Left lung (tissue), 10 donors: Measurements from ENCODE around the gene MRPS34. TPM values are rescaled to one million over a fixed set of nuclear protein-coding genes. Genes with fewer than 3 reads are reported as not detected.

Source experiments
- ATAC-seq: fragments of 200-7000 bp; cut with Tn5 transposase; one replicate; pipeline ENCODE4 v1.9.1; 2020; ENCODE audit warnings: moderate library complexity
- DNase-seq, 4 donors: peaks; one replicate each; pipeline ENCODE4 v3.0.0-alpha.2; 2013 to 2020
- H3K27ac ChIP-seq, 2 donors: fragments of 200-600 bp; sonication (generic) in 1 of 2; one replicate each; pipeline versions ENCODE4 v1.5.0 to v1.8.0; 2020 to 2021
- H3K27me3 ChIP-seq, 2 donors: fragments of 200-600 bp; sonication (generic) in 1 of 2; one replicate each; pipeline versions ENCODE4 v1.5.0 to v1.8.0; 2020 to 2021
- H3K36me3 ChIP-seq, 2 donors: fragments of 200-600 bp; sonication (generic) in 1 of 2; one replicate each; pipeline versions ENCODE4 v1.5.0 to v1.8.0; 2020 to 2021
- H3K4me1 ChIP-seq, 2 donors: fragments of 200-600 bp; one replicate each; pipeline ENCODE4 v1.8.0; 2021
- H3K4me3 ChIP-seq, 2 donors: fragments of 200-600 bp; sonication (generic) in 1 of 2; one replicate each; pipeline versions ENCODE4 v1.5.0 to v1.8.0; 2020 to 2021; ENCODE audit warnings: mild to moderate bottlenecking in 1 of 2
- H3K9me3 ChIP-seq, 2 donors: fragments of 200-600 bp; sonication (generic) in 1 of 2; one replicate each; pipeline versions ENCODE4 v1.5.0 to v1.8.0; 2020 to 2021
- CTCF ChIP-seq, 2 donors: fragments of 200-600 bp; sonication (generic) in 1 of 2; IDR thresholded peaks; one replicate each; pipeline versions ENCODE4 v1.5.0 to v1.8.0; 2021; ENCODE audit warnings: antibody characterized with exemption in 2 of 2
- intact Hi-C, 2 donors: fragments of 100-400 bp; cut with DNase I; formaldehyde crosslinking; loops; one replicate each; pipeline versions ENCODE4 v1.11.2 to v1.14.2; 2022
- polyA plus RNA-seq, 6 donors: library from polyadenylated mRNA; unstranded; fragments of 120-200 nt; gene quantifications; one replicate each; pipeline ENCODE4 v1.2.1, GENCODE V29; 2013; ENCODE audit not compliant: insufficient read length in 6 of 6
- total RNA-seq, 2 donors: library from RNA; stranded (reverse); fragmentation: NEBNext Ultra II Directional; extraction: Animal tissue kit (Norgen Biotek cat#: 25700); gene quantifications; one replicate each; pipeline ENCODE4 v1.2.1, GENCODE V29; 2021
- donor health status: DM: no; HTN: yes; CAD: no.
- donor health status: DM: no; HTN: no; CAD: no.

The MRPS34 gene
- total and polyA plus RNA-seq, 8 donors = 47.5 to 91.5 (median 64.1) TPM

GRCh38 chr16:1745181-1745899, 27.6 kb downstream of the MRPS34 start:
- Histone ChIP-seq H3K4me3 (no peak overlapping the region), H3K9me3 (no peaks in the 10 kb centered on the region), H3K4me1 (no peaks in the 10 kb centered on the region), H3K36me3 (peaks cover 0 to 97% of the 10 kb centered on the region in 2 donors), H3K27me3 (no peaks in the 10 kb centered on the region), H3K27ac (no peak overlapping the region)
- ATAC-seq (no peak), DNase-seq (no peak)
- TF ChIP-seq CTCF (IDR thresholded peaks at IDR 0.05) = no peak
- intact Hi-C loops = no loop called here

- Histone ChIP-seq H3K27ac (no peak overlapping the region), H3K4me1 (no peaks in the 10 kb centered on the region), H3K4me3 (no peak overlapping the region), H3K27me3 (no peaks in the 10 kb centered on the region), H3K9me3 (no peaks in the 10 kb centered on the region), H3K36me3 (peaks cover 0 to 88% of the 10 kb centered on the region in 2 donors)
- DNase-seq (no peak), ATAC-seq (no peak)
- no peak for TF ChIP-seq CTCF (IDR thresholded peaks at IDR 0.05)
- intact Hi-C loops = no loop called here
Measured at GRCh38 chr16:1744338-1744840, 28.5 kb downstream of the MRPS34 start.

GRCh38 chr16:1743376-1744337, 29.3 kb downstream of the MRPS34 start:
- ATAC-seq = no peak
- no peak for TF ChIP-seq CTCF (IDR thresholded peaks at IDR 0.05)
- H3K4me3 ChIP-seq = no peak overlapping the region
- H3K36me3 ChIP-seq = peaks cover 0 to 80% of the 10 kb centered on the region in 2 donors
- no peak overlapping the region for H3K27ac ChIP-seq
- H3K9me3 ChIP-seq = no peaks in the 10 kb centered on the region
- no peaks in the 10 kb centered on the region for H3K4me1 ChIP-seq
- no peaks in the 10 kb centered on the region for H3K27me3 ChIP-seq
- DNase-seq = no peak
- intact Hi-C loops = no loop called here

- H3K4me3 ChIP-seq = no peak overlapping the region
- H3K4me1 ChIP-seq = no peaks in the 10 kb centered on the region
- no peak for ATAC-seq
Measured at GRCh38 chr16:1741553-1742165, 31.3 kb downstream of the MRPS34 start.

More at GRCh38 chr16:1741553-1742165, 31.3 kb downstream of the MRPS34 start:
- Histone ChIP-seq H3K9me3 (no peaks in the 10 kb centered on the region), H3K27me3 (no peaks in the 10 kb centered on the region), H3K36me3 (peaks cover 0 to 60% of the 10 kb centered on the region in 2 donors), H3K27ac (no peak overlapping the region)
- no peak for DNase-seq
- TF ChIP-seq CTCF (IDR thresholded peaks at IDR 0.05) = no peak
- intact Hi-C loops = no loop called here
